H9 (cell line): Measurements from ENCODE around the gene LIMS4. TPM values are rescaled to one million over a fixed set of nuclear protein-coding genes. Genes with fewer than 3 reads are reported as not detected.
"Not testable (repeated sequence)": the region's sequence is repeated elsewhere in the genome, so short reads cannot be mapped to it uniquely, and the experiment has no call there.

Experiments
- DNase-seq: peaks from one replicate; pipeline ENCODE4 v3.0.0-alpha.2; 2017
- H2AFZ ChIP-seq: one replicate; pipeline ENCODE4 v1.6.1; 2013; ENCODE audit warnings: mild to moderate bottlenecking, low read length, control low read depth, moderate library complexity
- H2AK5ac ChIP-seq: 2 replicates; pipeline ENCODE4 v1.6.1; 2013; ENCODE audit warnings: low read length, control low read depth, mixed read lengths; ENCODE audit not compliant: insufficient read length
- H2BK120ac ChIP-seq: one replicate; pipeline ENCODE4 v1.6.1; 2013; ENCODE audit warnings: low read depth, mild to moderate bottlenecking, low read length, control low read depth, inconsistent platforms; ENCODE audit not compliant: poor library complexity, severe bottlenecking
- H2BK12ac ChIP-seq: 2 replicates; pipeline ENCODE4 v1.6.1; 2013; ENCODE audit warnings: low read length, control low read depth, mixed read lengths, low read depth; ENCODE audit not compliant: insufficient read length
- H2BK15ac ChIP-seq: 2 replicates; pipeline ENCODE4 v1.6.1; 2013; ENCODE audit warnings: low read depth, low read length, control low read depth
- H2BK20ac ChIP-seq: one replicate; pipeline ENCODE4 v1.6.1; 2013; ENCODE audit warnings: low read depth, mild to moderate bottlenecking, low read length, control low read depth, inconsistent platforms; ENCODE audit not compliant: poor library complexity, severe bottlenecking
- H2BK5ac ChIP-seq: 2 replicates; pipeline ENCODE4 v1.6.1; 2013; ENCODE audit warnings: low read length, control low read depth, mixed read lengths; ENCODE audit not compliant: insufficient read length
- H3K14ac ChIP-seq: 2 replicates; pipeline ENCODE4 v1.6.1; 2013; ENCODE audit warnings: low read length, control low read depth; ENCODE audit not compliant: insufficient read depth
- H3K18ac ChIP-seq: 2 replicates; pipeline ENCODE4 v1.6.1; 2013; ENCODE audit warnings: low read depth, mild to moderate bottlenecking, mixed read lengths, low read length, control low read depth; ENCODE audit not compliant: insufficient read length
- H3K23ac ChIP-seq: 2 replicates; pipeline ENCODE4 v1.6.1; 2013; ENCODE audit warnings: low read length, control low read depth, mixed read lengths, low read depth; ENCODE audit not compliant: insufficient read length
- H3K23me2 ChIP-seq: 2 replicates; pipeline ENCODE4 v1.6.1; 2013; ENCODE audit warnings: low read depth, mild to moderate bottlenecking, mixed read lengths, low read length, control low read depth; ENCODE audit not compliant: insufficient read length, poor library complexity, severe bottlenecking
- H3K27ac ChIP-seq: 2 replicates; pipeline ENCODE4 v1.5.1; 2013; ENCODE audit warnings: low read length, control low read depth, mixed read lengths, low read depth; ENCODE audit not compliant: insufficient read length
- H3K27me3 ChIP-seq: 2 replicates; pipeline ENCODE4 v1.6.1; 2013; ENCODE audit warnings: low read length, control low read depth, inconsistent platforms; ENCODE audit not compliant: insufficient read depth
- H3K4ac ChIP-seq: 2 replicates; pipeline ENCODE4 v1.6.1; 2013; ENCODE audit warnings: low read depth, mild to moderate bottlenecking, control low read depth, inconsistent platforms, low read length, moderate library complexity
- H3K4me1 ChIP-seq: 2 replicates; pipeline ENCODE4 v1.6.1; 2013; ENCODE audit warnings: low read length, control low read depth, inconsistent platforms; ENCODE audit not compliant: insufficient read depth
- H3K4me2 ChIP-seq: 2 replicates; pipeline ENCODE4 v1.6.1; 2013; ENCODE audit warnings: low read length, control low read depth, mixed read lengths; ENCODE audit not compliant: insufficient read length, insufficient read depth
- H3K56ac ChIP-seq: 2 replicates; pipeline ENCODE4 v1.6.1; 2013; ENCODE audit warnings: low read depth, mild to moderate bottlenecking, mixed read lengths, low read length, control low read depth; ENCODE audit not compliant: insufficient read length
- H3K79me1 ChIP-seq: 2 replicates; pipeline ENCODE4 v1.6.1; 2013; ENCODE audit warnings: low read depth, mild to moderate bottlenecking, moderate library complexity, low read length, control low read depth, inconsistent platforms; ENCODE audit not compliant: insufficient read depth, poor library complexity, severe bottlenecking
- H3K79me2 ChIP-seq: 2 replicates; pipeline ENCODE4 v1.6.1; 2013; ENCODE audit warnings: low read length, control low read depth, inconsistent platforms; ENCODE audit not compliant: insufficient read depth
- H3K9ac ChIP-seq: 2 replicates; pipeline ENCODE4 v1.6.1; 2013; ENCODE audit warnings: low read length, control low read depth, mixed read lengths; ENCODE audit not compliant: insufficient read length; ENCODE audit errors: extremely low read depth
- H3K9me3 ChIP-seq: one replicate; pipeline ENCODE4 v1.6.1; 2013; ENCODE audit warnings: low read depth, low read length, inconsistent platforms; ENCODE audit not compliant: control insufficient read depth
- H3T11ph ChIP-seq: one replicate; pipeline ENCODE4 v1.6.1; 2013; ENCODE audit warnings: mild to moderate bottlenecking, low read length, control low read depth, inconsistent platforms
- H4K20me1 ChIP-seq: one replicate; pipeline ENCODE4 v1.6.1; 2013; ENCODE audit not compliant: control insufficient read depth, insufficient read length, insufficient read depth
- H4K5ac ChIP-seq: 2 replicates; pipeline ENCODE4 v1.6.1; 2013; ENCODE audit warnings: low read depth, mild to moderate bottlenecking, mixed read lengths, low read length, control low read depth; ENCODE audit not compliant: insufficient read length
- H4K8ac ChIP-seq: replicated peaks from 2 replicates; pipeline ENCODE4 v1.6.1; 2013; ENCODE audit warnings: low read length, control low read depth, mixed read lengths, low read depth; ENCODE audit not compliant: insufficient read length
- H4K91ac ChIP-seq: 2 replicates; pipeline ENCODE4 v1.6.1; 2013; ENCODE audit warnings: low read depth, mild to moderate bottlenecking, moderate library complexity, mixed read lengths, low read length, control low read depth; ENCODE audit not compliant: insufficient read length
- H3K27ac Mint-ChIP-seq, 3 experiments: 2 replicates in 2 of 3; 3 replicates in 1 of 3; pipeline ENCODE4 v1.8.0; 2020 to 2021; ENCODE audit warnings: mixed read lengths in 3 of 3, mild to moderate bottlenecking in 1 of 3, moderate library complexity in 1 of 3
- H3K27me3 Mint-ChIP-seq: 2 replicates; pipeline ENCODE4 v1.8.0; 2021; ENCODE audit warnings: low read depth, mild to moderate bottlenecking, moderate library complexity, mixed read lengths
- H3K36me3 Mint-ChIP-seq, 3 experiments: 2 replicates in 2 of 3; 3 replicates in 1 of 3; pipeline ENCODE4 v1.8.0; 2020 to 2021; ENCODE audit warnings: low read depth in 3 of 3, mixed read lengths in 3 of 3; ENCODE audit not compliant: insufficient read depth in 1 of 3
- H3K4me1 Mint-ChIP-seq, 2 experiments: 2 replicates each; pipeline ENCODE4 v1.8.0; 2020; ENCODE audit warnings: mixed read lengths in 2 of 2
- H3K4me3 Mint-ChIP-seq, 2 experiments: 2 replicates in 1 of 2; 3 replicates in 1 of 2; pipeline ENCODE4 v1.8.0; 2020 to 2021; ENCODE audit warnings: mild to moderate bottlenecking in 2 of 2, mixed read lengths in 2 of 2, moderate library complexity in 1 of 2
- H3K9me3 Mint-ChIP-seq, 2 experiments: 2 replicates in 1 of 2; 3 replicates in 1 of 2; pipeline ENCODE4 v1.8.0; 2020; ENCODE audit warnings: mild to moderate bottlenecking in 2 of 2, mixed read lengths in 2 of 2, moderate library complexity in 1 of 2
- WGBS: extraction: QIAGEN DNeasy Blood & Tissue Kit; methylation state at CpG from one replicate; pipeline ENCODE4 v1.1.7; 2013; ENCODE audit warnings: missing lambda C conversion rate, low lambda C conversion rate, mixed read lengths; ENCODE audit not compliant: insufficient read length; ENCODE audit errors: extremely low coverage; 5-methylcytosine and 5-hydroxymethylcytosine counted together
- total RNA-seq: library from RNA; stranded (reverse); gene quantifications from 2 replicates; pipeline ENCODE4 v1.2.1, GENCODE V29; 2021

LIMS4 gene
- total RNA-seq, 1 experiment from 2014 or later = 0.55 TPM

GRCh38 chr2:110450951-110451350 is 21.7 kb downstream of the LIMS4 start:
- H3K9ac ChIP-seq, H3K27me3 Mint-ChIP-seq, H3K4me1 Mint-ChIP-seq, H4K8ac ChIP-seq, H4K5ac ChIP-seq, H2BK15ac ChIP-seq, H2BK5ac ChIP-seq, H3K79me2 ChIP-seq, H2AFZ ChIP-seq, H2AK5ac ChIP-seq, H2BK12ac ChIP-seq, H3K36me3 Mint-ChIP-seq, H3K27ac ChIP-seq, H4K91ac ChIP-seq, H2BK20ac ChIP-seq, H3K9me3 Mint-ChIP-seq, H3K18ac ChIP-seq, H3K23ac ChIP-seq, H4K20me1 ChIP-seq, H3K14ac ChIP-seq, H3K4me2 ChIP-seq, H3K56ac ChIP-seq, H3T11ph ChIP-seq, DNase-seq, H3K4me1 ChIP-seq, H3K27me3 ChIP-seq, H3K79me1 ChIP-seq, H2BK120ac ChIP-seq, H3K9me3 ChIP-seq, H3K4me3 Mint-ChIP-seq, H3K4ac ChIP-seq, H3K23me2 ChIP-seq, H3K27ac Mint-ChIP-seq: not testable (repeated sequence)
- WGBS = no CpG with 5 or more reads among the region's 2 CpGs

DNA sequence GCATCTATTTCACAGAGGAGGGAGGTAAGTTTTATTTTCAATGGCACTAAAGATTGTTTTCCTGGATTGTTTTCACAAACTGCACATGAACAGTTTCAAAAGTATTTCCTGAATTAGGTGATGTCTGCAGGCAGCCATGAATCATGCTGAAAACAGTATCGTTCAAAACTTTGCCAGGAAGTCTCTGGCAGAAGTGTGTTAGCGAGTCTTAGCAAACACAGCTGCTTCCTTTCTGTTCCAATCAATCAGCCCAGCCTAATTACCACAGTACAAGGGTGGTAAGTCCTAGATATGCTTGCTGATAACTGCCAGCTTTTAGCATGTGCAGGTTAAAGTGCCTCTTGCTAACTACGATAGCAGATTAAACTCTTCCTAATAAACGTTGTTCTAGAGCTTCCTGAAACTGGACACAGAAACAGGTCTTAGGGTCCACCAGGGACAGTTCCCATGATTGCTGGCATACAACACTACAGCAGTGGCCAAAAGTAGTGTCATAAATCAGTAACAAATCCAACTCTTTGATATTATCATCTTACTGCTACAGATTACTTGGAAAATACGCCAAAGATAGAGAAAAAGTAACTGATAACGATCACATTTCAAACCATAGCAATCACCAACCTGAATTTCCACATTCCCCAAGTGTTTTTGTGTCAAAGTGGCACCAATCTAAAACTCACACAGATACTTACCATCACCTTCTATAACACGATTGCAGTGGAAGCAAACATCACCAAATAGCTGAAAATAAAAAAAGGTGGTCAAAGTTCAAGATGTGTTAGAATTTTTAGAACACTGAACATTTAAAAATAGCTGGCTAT is 23.3 kb downstream of the LIMS4 start:
- not testable (repeated sequence) for H4K91ac ChIP-seq, H3K27me3 ChIP-seq, H3K14ac ChIP-seq, H3K23ac ChIP-seq, H3K18ac ChIP-seq, H3K23me2 ChIP-seq, H3K4me2 ChIP-seq, H2AFZ ChIP-seq, H3K9me3 Mint-ChIP-seq, DNase-seq, H3K56ac ChIP-seq, H3K79me2 ChIP-seq, H2BK20ac ChIP-seq, H3K27me3 Mint-ChIP-seq, H2AK5ac ChIP-seq, H3K27ac Mint-ChIP-seq, H4K8ac ChIP-seq, H3T11ph ChIP-seq, H2BK5ac ChIP-seq, H2BK12ac ChIP-seq, H2BK15ac ChIP-seq, H3K4me1 Mint-ChIP-seq, H3K4me1 ChIP-seq, H3K9me3 ChIP-seq, H4K20me1 ChIP-seq, H4K5ac ChIP-seq, H3K79me1 ChIP-seq, H3K4ac ChIP-seq, H2BK120ac ChIP-seq, H3K9ac ChIP-seq, H3K27ac ChIP-seq, H3K4me3 Mint-ChIP-seq, H3K36me3 Mint-ChIP-seq
- no CpG with 5 or more reads among the region's 7 CpGs for WGBS
